Smooth muscle cell of the brain vasculature (primary cell): ENCODE measurements around the gene ABCA12.

Source experiments
- DNase-seq: peaks from one replicate; pipeline ENCODE4 v3.0.0-alpha.2; 2012; ENCODE audit warnings: low read depth, low spot score

Gene ABCA12

DNA sequence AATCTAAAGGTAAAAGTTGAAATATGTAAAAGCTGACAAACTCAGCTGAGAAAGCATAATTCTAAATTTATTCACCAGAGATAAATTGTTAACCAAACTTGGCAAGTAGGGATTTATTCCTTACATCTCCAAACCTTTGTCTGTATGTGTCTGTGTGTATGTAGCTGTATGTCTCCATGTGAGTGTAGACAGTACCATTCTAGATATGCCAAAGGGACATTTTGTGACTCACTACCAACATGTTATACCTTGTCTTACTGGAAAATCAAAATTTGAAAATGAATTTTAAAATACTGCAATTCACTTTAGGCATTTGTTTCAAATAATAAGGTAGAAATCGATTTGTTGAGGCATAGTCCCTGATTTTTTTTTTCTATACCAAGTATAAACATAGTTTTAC, 102.1 kb downstream of the ABCA12 start:
- no peak for DNase-seq

DNA sequence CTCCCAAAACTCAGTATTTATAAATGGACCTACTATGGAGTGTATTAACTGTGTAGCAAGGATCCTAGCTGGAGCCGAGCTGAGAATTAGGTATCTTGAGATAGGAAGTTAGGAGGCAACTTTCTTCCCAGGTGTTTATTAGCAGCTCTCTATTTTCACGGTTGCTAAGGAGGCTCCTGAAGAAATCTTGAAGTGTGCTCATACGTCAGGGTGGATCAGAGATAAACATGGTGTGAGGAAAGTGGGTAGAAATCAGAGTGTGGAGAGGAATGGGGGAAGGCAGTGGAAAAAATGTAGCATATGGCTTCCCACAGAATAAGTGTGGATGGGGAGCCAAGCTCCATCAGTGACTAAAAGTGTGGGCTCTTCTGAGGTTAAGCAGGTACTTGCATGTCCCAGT, 104.3 kb downstream of the ABCA12 start:
- no peak for DNase-seq

DNA sequence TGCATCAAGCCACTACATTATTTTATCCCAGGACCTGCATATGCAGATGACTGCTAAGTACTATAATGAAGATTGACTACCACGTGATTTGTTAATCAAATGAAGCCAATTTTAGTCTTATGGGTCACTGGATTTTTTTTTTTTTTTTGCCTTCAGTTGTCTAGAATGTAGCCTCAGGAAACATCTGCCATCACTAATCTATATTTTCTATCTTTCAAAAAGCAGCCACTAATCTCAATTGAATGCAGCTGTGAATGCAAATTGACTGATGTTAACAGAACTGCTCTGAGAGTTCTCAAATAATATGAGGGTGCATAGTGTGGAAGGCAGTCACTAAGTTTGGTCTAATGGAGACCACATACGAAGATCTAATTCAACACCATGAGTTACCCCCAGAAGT, 106.3 kb downstream of the ABCA12 start:
- no peak for DNase-seq

DNA sequence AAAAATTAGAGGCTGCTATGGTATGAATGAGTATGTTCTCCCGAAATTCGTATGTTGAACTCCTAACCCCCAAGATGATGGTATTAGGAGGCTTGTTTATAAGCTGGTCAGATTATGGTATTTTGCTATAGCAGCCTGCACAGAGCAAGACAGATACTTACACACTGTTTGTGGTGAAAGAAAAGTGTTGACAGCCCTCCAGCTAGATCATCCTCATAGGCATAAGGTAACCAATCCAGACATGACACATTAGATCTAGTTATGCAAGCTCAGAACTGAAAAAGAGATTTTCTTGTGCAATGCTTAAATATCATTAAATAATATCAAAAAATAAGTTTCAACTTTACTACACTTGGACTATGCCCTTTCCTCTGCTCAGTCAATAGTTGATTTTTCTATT, 107.1 kb downstream of the ABCA12 start:
- no peak for DNase-seq

DNA sequence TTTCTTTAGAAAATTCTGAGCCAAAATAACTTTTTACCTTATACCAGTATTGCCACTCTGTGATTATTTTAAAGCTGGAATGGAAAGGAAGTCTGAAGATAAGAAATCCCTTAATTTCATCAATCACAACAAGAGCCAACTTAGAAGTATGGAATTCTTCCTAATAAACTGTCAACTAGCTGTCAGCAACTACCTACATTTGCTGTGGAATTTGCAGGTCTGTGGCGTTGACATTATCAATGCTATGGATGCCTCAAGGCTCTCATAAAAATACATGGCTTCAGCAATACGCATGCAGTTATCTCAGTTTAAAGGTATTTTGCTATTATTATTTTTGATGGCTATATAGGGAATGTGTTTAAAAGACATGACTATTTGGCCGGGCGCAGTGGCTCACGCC, 108.5 kb downstream of the ABCA12 start:
- no peak for DNase-seq

DNA sequence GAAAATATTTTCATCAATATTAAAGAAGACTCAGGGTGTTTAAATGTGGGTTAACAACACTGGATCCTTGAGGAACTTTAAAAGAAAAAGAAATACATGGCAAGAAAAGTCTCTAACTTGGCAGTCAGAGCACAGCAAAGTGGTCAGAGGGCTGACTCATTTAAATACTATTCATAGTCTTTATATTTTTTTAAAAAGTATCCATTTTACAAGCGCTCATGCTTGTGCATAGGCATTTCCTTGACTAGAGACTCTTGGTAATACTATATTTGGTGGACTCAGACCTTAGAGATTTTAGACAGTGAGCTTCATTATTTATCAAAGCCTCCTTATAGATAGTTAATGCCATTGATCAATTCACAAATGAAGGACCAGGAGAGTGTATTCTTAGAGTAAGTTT, 110.2 kb downstream of the ABCA12 start:
- no peak for DNase-seq

DNA sequence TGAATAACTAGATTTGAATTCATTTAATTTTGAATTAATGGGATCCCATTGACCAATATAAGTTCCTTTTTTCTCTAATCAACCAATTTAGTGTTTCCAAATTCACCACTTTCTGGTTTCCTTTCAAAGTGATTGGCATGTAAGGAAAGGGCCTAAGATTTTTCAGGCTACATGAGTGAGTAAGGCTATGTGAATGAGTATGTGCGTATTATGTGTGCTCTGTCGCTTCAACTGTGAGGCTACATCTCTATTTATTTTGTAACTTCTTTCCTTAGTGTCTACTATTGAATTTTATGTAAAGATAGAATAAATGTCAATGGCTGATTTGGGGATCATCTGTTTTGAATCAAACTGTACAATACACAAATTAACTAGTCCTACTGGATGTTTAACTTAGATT, 110.6 kb downstream of the ABCA12 start:
- no peak for DNase-seq

DNA sequence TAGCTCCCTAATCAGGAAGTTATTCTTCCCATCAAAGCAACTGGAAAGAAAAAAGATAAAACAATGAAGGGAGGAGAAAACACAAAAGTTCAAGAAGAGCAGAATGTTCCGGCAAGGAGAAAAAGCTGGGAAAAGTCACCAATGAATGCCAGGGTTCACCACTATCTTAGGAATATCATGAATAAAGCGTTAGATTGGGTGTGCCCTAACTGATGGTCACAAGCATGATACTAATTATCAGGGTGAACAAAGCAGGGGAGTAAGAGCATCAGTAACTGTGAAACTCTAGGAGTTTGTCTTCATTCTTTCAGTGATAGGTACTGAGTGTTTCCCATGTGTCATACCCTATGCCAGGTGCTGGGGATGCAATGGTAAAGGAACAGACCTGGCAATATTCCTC, 115.5 kb downstream of the ABCA12 start:
- DNase-seq = no peak

DNA sequence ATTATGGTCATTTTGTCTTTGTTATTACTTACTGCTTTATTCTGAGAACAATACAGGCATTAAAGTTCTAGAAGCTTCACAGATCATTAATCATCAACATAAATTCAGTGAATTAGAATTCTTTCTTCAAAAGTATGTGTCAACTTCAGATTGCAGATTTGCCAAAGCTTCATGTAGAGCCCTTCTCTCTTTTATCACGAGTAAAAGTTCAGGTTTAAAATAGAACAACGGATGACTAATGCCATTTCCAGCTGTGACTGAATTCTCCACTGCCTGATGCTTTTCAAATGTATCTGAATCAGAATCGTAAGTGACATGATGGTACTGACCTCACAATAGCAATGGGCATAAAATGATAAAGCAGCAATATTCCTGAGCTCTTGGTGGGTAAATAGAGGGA, 116.0 kb downstream of the ABCA12 start:
- peak; percentile 51 for DNase-seq

DNA sequence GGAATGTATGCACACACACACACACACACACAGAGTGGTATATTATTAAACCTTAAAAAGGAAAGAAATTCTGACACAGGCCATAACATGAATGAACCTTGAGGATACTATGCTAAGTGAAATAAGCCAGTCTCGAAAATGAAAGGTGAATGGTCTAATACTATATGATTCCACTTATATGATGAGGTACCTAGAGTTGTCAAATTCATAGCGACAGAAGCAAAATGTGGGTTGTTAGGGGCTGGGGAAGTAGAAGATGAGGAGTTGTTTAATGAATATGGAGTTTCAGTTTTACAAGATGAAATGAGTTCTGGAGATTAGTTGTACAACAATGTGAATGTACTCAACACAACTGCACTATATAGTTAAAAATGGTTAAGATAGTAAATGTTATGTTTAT, 118.1 kb downstream of the ABCA12 start:
- DNase-seq = no peak

DNA sequence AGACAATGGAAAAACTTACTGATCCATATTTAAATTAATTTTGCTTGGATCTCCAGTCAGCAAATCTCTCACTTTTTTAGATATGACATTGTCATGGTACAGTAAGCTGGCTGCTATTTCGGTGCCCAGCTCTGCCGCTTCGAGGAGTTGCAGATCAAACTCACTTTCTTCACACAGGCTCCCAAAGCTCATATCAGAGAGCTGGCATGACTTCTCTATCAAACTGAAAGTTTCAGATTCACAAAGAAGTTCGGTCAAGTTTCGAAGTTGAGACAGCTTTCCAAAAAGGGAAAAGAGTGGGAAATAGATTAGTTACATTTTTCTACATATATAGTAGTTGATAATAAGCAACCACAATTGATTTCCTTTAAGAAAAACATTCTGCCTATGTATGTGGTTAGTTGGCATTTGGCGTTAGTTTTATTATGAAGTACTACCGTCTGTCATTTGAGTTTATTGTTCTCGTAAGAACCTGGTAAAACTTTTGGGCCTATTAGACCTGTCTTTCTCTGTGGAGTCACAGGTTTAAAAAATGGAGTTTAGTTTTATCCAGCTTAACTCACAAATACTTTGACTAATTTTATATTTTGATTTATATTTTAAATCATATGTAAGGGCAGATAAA, 118.8 kb downstream of the ABCA12 start:
- no peak for DNase-seq

DNA sequence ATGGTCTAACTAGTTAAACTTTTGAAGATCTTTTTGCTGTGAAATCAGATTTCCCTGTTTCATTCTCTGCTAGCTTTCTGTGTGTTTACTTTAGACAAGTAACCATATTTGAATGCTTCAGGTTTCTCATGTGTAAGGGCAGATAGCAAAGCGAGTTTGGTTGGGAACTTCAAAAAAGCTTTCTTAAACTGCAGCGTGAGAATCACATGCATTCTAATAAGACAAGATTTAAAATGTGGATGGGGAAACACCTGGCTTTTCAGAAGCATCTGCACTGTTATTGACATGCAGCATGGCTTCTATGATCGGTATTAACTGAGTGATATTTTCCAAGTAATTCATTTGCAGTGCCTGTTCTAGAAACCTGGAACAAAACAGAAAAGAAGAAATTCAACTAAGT, 119.3 kb downstream of the ABCA12 start:
- DNase-seq = no peak

DNA sequence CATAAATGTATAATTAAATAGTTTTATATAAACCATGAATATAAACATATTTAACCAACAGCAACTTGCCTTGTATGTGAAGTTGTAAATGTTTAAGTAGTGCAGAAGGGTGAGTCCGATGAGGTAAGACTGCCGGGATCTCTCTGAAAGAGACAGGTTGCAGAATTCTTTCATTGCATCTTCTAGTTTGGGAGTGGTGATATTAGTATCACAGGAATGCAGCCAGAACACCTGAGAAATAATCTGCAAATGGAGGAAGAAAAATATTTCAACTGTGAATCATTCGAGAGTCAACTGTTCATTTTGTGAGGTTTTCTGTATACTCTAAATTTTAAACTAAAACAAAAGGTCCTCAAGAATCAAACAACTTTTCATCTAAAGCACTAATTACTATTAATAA, 123.0 kb downstream of the ABCA12 start:
- DNase-seq = no peak

DNA sequence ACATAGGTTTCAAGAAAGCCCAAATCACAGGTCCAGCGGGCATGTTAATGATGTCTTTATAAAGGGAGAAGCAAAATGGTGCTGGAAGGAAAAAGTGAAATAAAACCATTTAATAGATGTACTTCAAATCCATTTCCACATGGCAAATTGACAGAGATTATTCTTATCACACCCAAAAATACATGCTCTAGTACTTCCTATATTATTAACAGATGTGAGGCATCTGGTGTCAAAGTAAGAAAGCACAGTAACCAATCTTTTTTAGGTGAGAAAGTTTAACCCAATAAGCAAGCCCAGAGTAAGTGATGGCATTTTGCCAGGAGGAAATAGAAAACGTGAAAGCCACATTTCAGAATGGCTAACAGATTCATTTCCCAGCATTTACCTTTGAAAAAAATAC, 128.0 kb downstream of the ABCA12 start:
- no peak for DNase-seq

DNA sequence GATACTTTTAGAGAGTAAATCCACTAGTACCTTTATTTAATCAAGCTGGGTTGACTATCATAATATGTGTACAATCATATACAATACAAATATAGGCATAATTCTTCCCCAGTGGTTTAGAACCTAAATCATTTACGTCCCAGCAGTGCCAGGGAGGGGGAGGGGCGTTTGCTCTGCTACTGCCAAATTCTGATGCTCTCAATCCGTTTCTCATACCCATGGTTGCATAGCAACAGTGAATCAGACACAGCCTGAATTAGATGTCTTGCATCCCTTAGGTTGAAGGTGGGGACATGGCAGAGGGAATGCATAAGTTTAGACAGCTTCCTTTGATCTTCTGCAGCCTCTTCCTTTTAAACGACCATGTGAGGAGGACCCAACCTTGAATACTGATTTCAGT, 135.4 kb downstream of the ABCA12 start:
- no peak for DNase-seq

DNA sequence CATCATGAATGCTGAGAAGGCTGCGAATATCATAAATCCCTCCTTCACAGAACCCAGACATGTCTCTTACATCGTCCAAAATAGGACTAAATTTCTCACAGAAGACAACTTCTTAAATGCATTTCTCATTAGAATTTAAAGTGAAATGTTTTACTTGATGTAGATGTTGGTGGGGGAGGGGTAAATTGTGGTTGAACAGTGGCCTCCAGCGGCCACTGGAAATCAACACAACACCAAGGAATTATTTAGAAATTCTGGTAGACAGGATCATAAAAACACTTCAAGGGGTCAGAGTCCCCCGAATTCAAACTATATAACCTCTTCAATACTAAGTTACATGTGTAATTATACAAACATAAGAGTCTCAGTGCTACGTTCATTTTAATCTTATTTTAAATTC, 135.9 kb downstream of the ABCA12 start:
- peak; percentile 18 for DNase-seq

DNA sequence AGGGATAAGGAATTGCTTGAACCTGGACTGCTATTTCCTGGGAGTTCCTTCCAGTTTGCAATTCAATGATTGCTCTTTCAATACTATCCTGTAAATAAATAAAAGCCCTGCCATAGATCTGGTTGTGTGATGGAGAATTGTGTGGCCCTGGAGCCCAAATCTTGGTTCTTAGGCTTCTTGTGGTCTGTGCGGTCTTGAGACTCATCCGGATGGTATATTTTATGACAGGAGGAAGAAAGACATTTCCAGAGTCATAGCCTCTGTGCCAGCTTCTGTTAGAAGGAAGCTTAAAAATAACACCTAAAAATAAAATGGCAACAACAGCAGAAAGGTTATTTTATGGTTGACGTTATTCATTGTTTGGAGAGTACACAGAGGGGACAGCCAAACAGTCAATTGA, 137.7 kb downstream of the ABCA12 start:
- no peak for DNase-seq

DNA sequence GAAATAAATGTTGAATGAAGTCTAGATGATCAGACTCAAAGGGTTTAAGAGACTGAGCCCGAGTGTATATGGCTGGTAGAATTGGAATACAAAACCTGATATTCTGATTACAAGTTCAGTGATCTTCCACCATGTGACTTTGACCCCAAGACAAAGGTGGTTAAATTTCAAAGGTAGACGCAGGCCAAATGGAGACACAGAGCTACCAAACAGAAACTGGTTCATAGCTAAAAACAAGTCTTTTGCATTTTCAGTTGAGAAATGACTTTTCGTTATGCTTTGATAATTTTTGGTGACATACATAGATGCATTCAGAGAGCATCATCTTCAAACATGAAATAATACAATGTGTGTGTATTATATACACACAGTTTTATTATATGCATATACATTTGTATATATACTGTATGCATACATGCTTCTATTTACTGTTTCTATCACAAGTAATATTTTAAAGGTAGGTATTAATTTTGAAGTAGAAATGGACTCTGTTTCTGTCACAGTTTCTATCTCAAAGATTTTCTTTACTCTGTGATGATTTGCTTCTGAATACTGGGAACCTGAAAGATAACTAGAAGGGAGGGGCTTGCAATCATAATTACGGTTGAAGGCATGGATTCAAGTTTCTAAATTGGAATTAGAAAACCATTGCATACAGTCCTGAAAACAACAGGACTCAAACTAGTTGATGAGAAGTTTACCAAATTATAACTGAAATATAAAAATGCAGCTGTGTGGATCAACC, 142.3 kb downstream of the ABCA12 start:
- no peak for DNase-seq

DNA sequence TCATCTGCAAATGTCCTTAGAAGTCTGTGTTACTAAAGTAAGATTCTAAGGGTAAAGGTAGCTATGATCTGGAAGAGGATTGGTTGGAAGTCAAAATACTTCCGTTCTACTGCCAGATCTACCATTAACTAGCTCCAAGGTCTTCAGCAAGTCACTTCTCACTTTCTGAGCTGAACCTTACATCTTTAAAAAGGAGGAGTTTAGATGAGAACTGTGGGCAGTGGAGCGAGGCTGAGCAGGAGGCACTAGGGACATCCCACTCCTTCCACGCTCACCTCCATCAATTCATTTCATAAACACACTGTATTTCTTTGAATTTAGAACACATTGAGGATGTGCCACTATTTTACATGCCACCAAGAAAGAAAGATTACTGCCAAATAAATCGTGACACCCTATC, 143.0 kb downstream of the ABCA12 start:
- no peak for DNase-seq

DNA sequence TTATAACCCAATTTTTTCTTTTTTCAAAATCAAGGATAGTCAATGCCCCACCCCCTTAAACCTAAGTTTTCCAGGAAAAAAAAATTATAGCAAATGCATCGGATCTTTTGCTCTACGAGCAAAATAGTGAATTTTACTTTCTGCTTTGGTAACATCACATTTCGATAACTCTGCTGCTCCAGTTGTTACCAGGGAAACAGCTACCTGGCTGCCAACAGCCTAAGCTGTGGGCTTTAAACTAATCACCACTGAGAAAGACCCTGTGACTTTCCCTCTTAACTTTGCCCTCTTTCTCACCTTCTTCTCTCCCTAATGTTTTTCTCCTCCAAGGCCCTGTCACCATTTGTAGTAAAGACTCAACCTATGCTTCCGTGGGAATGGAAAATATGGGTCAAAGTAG, 145.5 kb downstream of the ABCA12 start:
- no peak for DNase-seq

DNA sequence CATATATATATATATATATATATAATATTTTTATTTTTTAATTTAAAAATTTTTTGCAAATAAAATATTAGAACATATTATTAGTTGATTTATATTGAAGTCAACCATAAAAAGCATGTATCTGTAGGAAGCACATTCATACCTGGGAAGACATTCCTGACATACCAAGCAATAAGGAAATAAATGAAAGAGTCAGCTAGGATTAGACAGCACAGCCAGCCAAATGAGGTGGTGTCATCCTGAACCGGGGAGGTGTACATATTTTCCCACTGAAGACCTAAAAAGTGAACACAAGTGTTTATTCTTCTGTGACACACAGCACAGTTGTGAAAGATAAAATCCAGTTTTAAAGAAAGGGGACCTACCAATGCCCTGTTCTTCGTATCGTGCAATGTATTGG, 149.2 kb downstream of the ABCA12 start:
- no peak for DNase-seq

DNA sequence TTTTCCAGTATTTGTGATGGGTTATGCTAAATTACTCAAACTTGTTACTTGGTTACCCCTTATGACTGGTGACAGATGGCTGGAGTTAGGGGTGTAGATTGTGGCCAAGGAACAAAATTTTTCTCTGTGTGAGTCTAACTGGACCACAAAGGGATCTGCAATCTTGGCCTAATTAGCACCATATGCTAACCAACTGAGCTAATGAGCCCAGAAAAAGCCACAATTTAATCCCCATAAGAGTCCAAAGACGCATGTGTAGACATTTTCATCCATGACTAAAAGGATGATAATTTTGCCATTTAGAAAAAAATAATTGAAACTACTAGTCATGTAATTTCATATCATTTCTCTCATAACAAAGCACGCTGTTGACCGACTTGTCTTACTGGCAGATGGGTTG, 151.2 kb downstream of the ABCA12 start:
- no peak for DNase-seq

DNA sequence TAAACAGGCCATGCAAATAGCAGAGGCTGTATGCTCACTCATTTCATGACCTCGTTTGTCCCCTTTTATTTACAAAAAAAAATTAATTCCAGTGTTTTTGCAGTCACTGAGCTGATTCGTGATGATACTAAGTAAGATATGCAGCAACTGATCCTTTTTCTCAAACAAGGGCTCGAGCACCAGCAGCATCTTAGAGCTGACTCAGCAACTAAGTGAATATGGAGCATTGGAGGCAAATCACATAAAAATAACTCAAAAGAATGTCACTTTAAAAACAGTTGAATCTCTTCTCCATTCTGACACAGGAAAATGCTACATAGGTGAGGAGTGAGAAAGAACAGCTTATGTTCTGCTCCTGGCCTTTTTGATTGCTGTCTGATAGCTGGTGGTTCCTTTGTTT, 152.8 kb downstream of the ABCA12 start:
- no peak for DNase-seq

DNA sequence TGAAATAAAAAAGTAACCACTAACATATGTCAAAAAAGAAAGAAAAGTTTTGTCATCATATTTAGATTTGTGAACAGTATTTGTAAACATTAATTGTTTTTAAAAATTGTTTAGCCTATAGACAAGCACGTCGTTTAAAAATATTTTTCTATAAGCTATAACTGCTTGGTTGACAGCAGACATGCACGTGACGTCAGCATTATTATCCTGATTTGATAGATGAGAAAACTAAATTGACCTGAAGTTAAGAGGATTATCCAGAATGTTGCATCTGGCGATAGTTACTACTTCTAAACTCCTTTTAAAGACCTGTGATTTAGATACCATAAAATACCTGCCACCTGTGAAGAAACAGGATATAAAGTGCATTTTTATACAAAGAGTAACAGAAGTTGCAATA, 172.0 kb downstream of the ABCA12 start:
- no peak for DNase-seq
